ENCODE measurements around the gene METTL8. TPM values are rescaled to one million over a fixed set of nuclear protein-coding genes. Genes with fewer than 3 reads are reported as not detected.

METTL8 gene
- total and polyA plus RNA-seq, 2 of the 13 experiments (the other 11 are each of a cell fraction or from before 2014, with no cell fraction given), result 18.6 to 68.2 TPM

- CTCF ChIA-PET (ENCODE audit: low intra/inter-chr PET ratio, low total read pairs), result no interaction called here
- TF ChIP-seq HOXA7 (CRISPR knock-in tag; IDR thresholded peaks at IDR 0.05) (no peak), U2AF1 (optimal IDR thresholded peaks at IDR 0.05; ENCODE audit: low read depth, low read length) (no peak), FOXA3 (CRISPR knock-in tag; IDR thresholded peaks at IDR 0.05) (0 out of 2 replicates have a peak, but pooled peaks have one; percentile 9), RFXANK (CRISPR knock-in tag; IDR thresholded peaks at IDR 0.05) (no peak), ZGPAT (CRISPR knock-in tag; IDR thresholded peaks at IDR 0.05) (no peak), AHDC1 (CRISPR knock-in tag; IDR thresholded peaks at IDR 0.05; ENCODE audit: borderline replicate concordance) (peak; percentile 18; the same call in 1 of the 2 replicates), HDAC6 (IDR thresholded peaks at IDR 0.05; ENCODE audit: low read depth, low read length) (no peak), ZNF414 (CRISPR knock-in tag; IDR thresholded peaks at IDR 0.05) (no peak), ZNF776 (CRISPR knock-in tag; IDR thresholded peaks at IDR 0.05) (no peak), ZNF282 (IDR thresholded peaks at IDR 0.05; ENCODE audit: partially characterized antibody) (no peak), TAF1 (CRISPR knock-in tag; IDR thresholded peaks at IDR 0.05) (no peak), ZNF597 (CRISPR knock-in tag; IDR thresholded peaks at IDR 0.05) (no peak), CERS6 (CRISPR knock-in tag; IDR thresholded peaks at IDR 0.05) (no peak), ZNF639 (CRISPR knock-in tag; conservative IDR thresholded peaks at IDR 0.05) (no peak)
Measured at GRCh38 chr2:171475979-171476378, 42.2 kb upstream of the METTL8 start.

More at GRCh38 chr2:171475979-171476378, 42.2 kb upstream of the METTL8 start:
- in situ Hi-C loops (cut with HindIII; ENCODE audit: extremely low pct_ligation_motif_present, low pct_unique_long_range_greater_than_20kb), result no loop called here
- BruUV-seq (replicated peaks), result no TSS peak
- POLR2A ChIA-PET, result interaction anchor here (1.0 kb wide), 1 partner anchor 42 kb away, joined by 3 read pairs; the partner anchor contains the start of genes DCAF17 and METTL8
- DNase-seq (ENCODE audit: low spot score) (peak; percentile 24), ATAC-seq (peak; percentile 70), FAIRE-seq (no peak)
- Histone ChIP-seq H4K20me1 (ENCODE audit: insufficient read depth, low read length) (no peaks in the 10 kb centered on the region), H3K4me3 (replicated peaks in 1 of 3; ENCODE audit: insufficient read depth in 1 of 3, low read depth in 2 of 3, low read length in 3 of 3) (no peak overlapping the region), H3K79me2 (ENCODE audit: insufficient read depth, low read length) (no peaks in the 10 kb centered on the region), H3K4me1 (ENCODE audit: insufficient read depth, low read length) (peaks cover 15% of the 10 kb centered on the region), H3K4me2 (ENCODE audit: low read depth, low read length) (no peak overlapping the region), H3K9me3 (ENCODE audit: low read length) (no peaks in the 10 kb centered on the region), H3K36me3 (replicated peaks in 1 of 2; ENCODE audit: control insufficient read depth in 1 of 2, insufficient read depth in 2 of 2, low read length in 2 of 2) (peaks cover 8 to 54% of the 10 kb centered on the region in 2 experiments; a peak in 4 of 5 replicates), H3K27me3 (ENCODE audit: control insufficient read depth in 1 of 2, insufficient read depth in 2 of 2, low read length in 2 of 2) (no peaks in the 10 kb centered on the region), H3K9ac (ENCODE audit: insufficient read depth, low read depth, low read length) (no peak overlapping the region), H3K27ac (ENCODE audit: extremely low read length, insufficient read depth, low read length) (peak overlapping the region; percentile 28), H2AFZ (ENCODE audit: low read length) (no peak overlapping the region)
- intact Hi-C loops (cut with micrococcal nuclease; ENCODE audit: unreplicated experiment), result no loop called here
- WGBS (ENCODE audit: low lambda C conversion rate), result 53% methylated on average over 1 of the region's 1 CpG

Data from HepG2 (cell line).